Ascending aorta (tissue), 2 donors: ENCODE results near the gene PASK. TPM values are rescaled to one million over a fixed set of nuclear protein-coding genes. Genes with fewer than 3 reads are reported as not detected.
A peak's percentile ranks its signal among the peaks of the same experiment; 100 is the strongest.
"Not testable (repeated sequence)": the region's sequence is repeated elsewhere in the genome, so short reads cannot be mapped to it uniquely, and the experiment has no call there.

ENCODE experiments used
- DNase-seq, 2 donors: peaks; one replicate each; pipeline ENCODE4 v3.0.0-alpha.2; 2019; ENCODE audit warnings: low spot score in 2 of 2
- H3K27ac ChIP-seq, 2 donors: fragments of 200-600 bp; sonication (generic); one replicate each; pipeline ENCODE4 v1.5.1; 2016 to 2017; ENCODE audit warnings: mild to moderate bottlenecking in 1 of 2
- H3K27me3 ChIP-seq: fragments of 200-600 bp; sonication (generic); one replicate; pipeline ENCODE4 v1.5.1; 2017
- H3K36me3 ChIP-seq, 2 donors: fragments of 200-600 bp; sonication (generic); one replicate each; pipeline ENCODE4 v1.5.1; 2016
- H3K4me1 ChIP-seq, 2 donors: fragments of 200-600 bp; sonication (generic); one replicate each; pipeline ENCODE4 v1.5.1; 2016 to 2017; ENCODE audit warnings: mild to moderate bottlenecking in 1 of 2
- H3K4me3 ChIP-seq, 2 donors: fragments of 200-600 bp; sonication (generic); one replicate each; pipeline ENCODE4 v1.5.1; 2016 to 2017; ENCODE audit warnings: mild to moderate bottlenecking in 1 of 2
- H3K9me3 ChIP-seq, 2 donors: fragments of 200-600 bp; sonication (generic); one replicate each; pipeline ENCODE4 v1.5.1; 2016
- CTCF ChIP-seq, 3 experiments: fragments of 200-600 bp in 2 of 3; fragments of 450-650 bp in 1 of 3; sonication (generic) in 2 of 3; IDR thresholded peaks; one replicate each; pipeline ENCODE4 v1.5.1; 2016 to 2019; ENCODE audit warnings: antibody characterized with exemption in 3 of 3, mild to moderate bottlenecking in 1 of 3, moderate library complexity in 1 of 3
- intact Hi-C: fragments of 100-400 bp; cut with DNase I; formaldehyde crosslinking; loops from one replicate; pipeline ENCODE4 v1.15.1; 2023
- total RNA-seq: library from RNA; depleted of rRNA; stranded (reverse); fragments of >200 nt; gene quantifications from one replicate; pipeline ENCODE4 v1.1.0, GENCODE V29; 2016

Gene PASK
- not detected for total RNA-seq

DNA sequence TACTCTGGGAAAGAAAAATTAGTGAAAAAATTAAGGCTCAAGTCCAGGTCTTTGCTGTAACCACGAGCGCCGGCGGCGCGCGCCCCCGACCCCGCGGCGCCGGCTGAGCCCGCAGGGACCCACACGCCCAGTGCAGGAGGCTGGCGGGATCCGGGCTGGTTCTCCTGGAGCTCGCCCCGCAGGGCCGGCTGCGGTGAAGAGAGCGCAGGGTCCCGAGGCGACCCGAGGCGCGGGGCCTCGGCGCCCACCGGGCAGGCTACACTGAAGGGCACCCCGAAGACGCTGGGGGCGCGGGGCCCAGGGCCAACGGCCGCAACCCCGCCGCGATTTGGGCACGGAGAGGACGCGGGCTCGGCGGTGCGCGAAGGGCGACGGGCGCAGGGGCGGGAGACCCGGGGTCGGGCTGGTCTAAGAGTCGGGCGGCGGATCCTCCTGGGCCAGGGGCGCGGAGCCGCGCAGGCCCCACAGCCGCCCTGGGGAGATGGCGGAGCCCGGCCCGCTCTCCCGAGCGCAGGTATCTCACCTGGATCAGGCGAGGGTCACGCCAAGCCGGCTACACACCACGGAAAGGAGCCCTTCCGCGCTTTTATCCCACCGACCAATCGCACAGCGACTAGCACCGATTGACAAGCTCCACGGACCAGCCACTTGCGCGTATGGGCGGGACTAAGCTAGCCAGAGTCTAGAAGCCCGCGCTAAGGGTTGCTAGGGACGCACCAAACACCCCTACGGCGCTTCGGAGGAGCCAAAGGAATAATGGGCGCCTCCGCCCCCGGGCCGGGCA lies at the start of gene PASK:
Gene PASK, minus strand, starts transcription at position 582 of the 784 bp plus-strand sequence. CDS start 6,440 bp downstream, outside the sequence.
- peak within 1 kb of the TSS; percentile 70 to 95 for H3K4me3 ChIP-seq
- no peak for TF ChIP-seq CTCF (IDR thresholded peaks at IDR 0.05)
- H3K27me3 ChIP-seq: no peaks in the 10 kb centered on the region
- peaks cover 3 to 5% of the 10 kb centered on the region in 2 donors for H3K36me3 ChIP-seq
- intact Hi-C loops: loop anchor here (2.0 to 10.0 kb wide), 3 partner anchors 123 to 584 kb away; partner anchors contain the start of genes DUSP28, HDLBP, RNPEPL1 and SEPTIN2
- peaks cover 0 to 15% of the 10 kb centered on the region in 2 donors for H3K4me1 ChIP-seq
- H3K9me3 ChIP-seq: no peaks in the 10 kb centered on the region
- DNase-seq: peak; percentile 87 to 96
- H3K27ac ChIP-seq: peak within 1 kb of the TSS; percentile 62 to 87

- Histone ChIP-seq H3K36me3 (no peaks in the 10 kb centered on the region), H3K27ac (no peak overlapping the region), H3K9me3 (no peaks in the 10 kb centered on the region), H3K4me1 (no peaks in the 10 kb centered on the region), H3K4me3 (no peak overlapping the region), H3K27me3 (no peaks in the 10 kb centered on the region)
- intact Hi-C loops: no loop called here
- no peak for TF ChIP-seq CTCF (IDR thresholded peaks at IDR 0.05)
- no peak for DNase-seq
Observed at GRCh38 chr2:241198381-241199279, 49.4 kb upstream of the PASK start.

DNA sequence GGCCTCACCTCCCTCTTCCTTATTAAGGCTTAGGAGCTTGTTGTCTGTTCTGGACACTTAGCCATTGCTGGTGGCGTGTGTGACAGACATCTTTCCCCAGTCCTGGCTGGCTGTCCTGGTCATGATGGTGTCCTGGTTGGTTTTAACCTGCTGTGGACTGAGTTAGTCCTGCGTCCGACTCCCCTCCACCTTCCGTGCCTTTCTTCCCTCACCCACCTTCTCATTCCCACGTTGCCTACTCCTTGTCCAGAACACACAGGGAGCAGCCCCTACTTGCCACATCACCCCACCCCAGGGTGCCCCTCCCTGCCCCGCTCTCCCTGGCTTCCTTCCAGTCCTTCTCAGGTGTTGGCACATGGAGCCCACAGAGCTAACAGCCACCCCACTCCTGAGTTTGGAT lies 48.7 kb upstream of the PASK start:
- H3K4me1 ChIP-seq: no peaks in the 10 kb centered on the region
- no peaks in the 10 kb centered on the region for H3K9me3 ChIP-seq
- intact Hi-C loops: no loop called here
- TF ChIP-seq CTCF (IDR thresholded peaks at IDR 0.05): no peak
- DNase-seq: no peak
- no peak overlapping the region for H3K27ac ChIP-seq
- no peaks in the 10 kb centered on the region for H3K27me3 ChIP-seq
- H3K4me3 ChIP-seq: no peak overlapping the region
- H3K36me3 ChIP-seq: no peaks in the 10 kb centered on the region

DNA sequence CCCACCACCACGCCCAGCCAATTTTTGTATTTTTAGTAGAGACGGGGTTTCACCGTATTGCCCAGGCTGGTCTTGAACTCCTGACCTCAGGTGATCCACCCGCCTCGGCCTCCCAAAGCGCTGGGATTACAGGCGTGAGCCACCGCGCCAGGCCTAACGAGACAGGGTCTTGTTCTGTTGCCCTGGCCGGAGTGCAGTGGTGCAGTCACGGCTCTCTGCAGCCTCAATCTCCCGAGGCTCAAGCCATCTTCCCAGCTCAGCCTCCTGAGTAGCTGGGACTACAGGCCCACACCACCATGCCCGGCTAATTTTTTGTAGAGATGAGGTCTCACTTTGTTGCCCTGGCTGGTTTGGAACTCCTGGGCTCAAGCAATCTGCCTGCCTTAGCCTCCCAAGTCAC lies 48.0 kb upstream of the PASK start:
- H3K36me3 ChIP-seq, H3K4me1 ChIP-seq, H3K27me3 ChIP-seq, H3K27ac ChIP-seq, H3K4me3 ChIP-seq, H3K9me3 ChIP-seq, intact Hi-C loops, DNase-seq: not testable (repeated sequence)

- Histone ChIP-seq H3K4me3 (no peak overlapping the region), H3K9me3 (no peaks in the 10 kb centered on the region), H3K27me3 (no peaks in the 10 kb centered on the region), H3K27ac (no peak overlapping the region), H3K4me1 (no peaks in the 10 kb centered on the region), H3K36me3 (no peaks in the 10 kb centered on the region)
- DNase-seq: no peak
- TF ChIP-seq CTCF (IDR thresholded peaks at IDR 0.05): no peak
- intact Hi-C loops: no loop called here
Observed at GRCh38 chr2:241195506-241196130, 46.3 kb upstream of the PASK start.
